ENCODE results near the gene BOD1L1. TPM values are rescaled to one million over a fixed set of nuclear protein-coding genes. Genes with fewer than 3 reads are reported as not detected.
"Not testable (repeated sequence)": the region's sequence is repeated elsewhere in the genome, so short reads cannot be mapped to it uniquely, and the experiment has no call there.

Gene BOD1L1
- total RNA-seq, 4 donors from 2014 or later: 33.7 to 72.2 (median 60.8) TPM

GRCh38 chr4:13567125-13567524 is 60.4 kb downstream of the BOD1L1 start:
- Histone ChIP-seq H3K27ac (no peak overlapping the region), H3K4me3 (no peak overlapping the region), H3K36me3 (peaks cover 0 to 34% (median 17%) of the 10 kb centered on the region in 4 donors), H3K4me1 (no peaks in the 10 kb centered on the region), H3K9me3 (no peaks in the 10 kb centered on the region), H3K27me3 (no peaks in the 10 kb centered on the region)
- intact Hi-C loops (cut with DNase I; ENCODE audit: low total_unique reads): no loop called here
- WGBS, 2 donors (ENCODE audit: low coverage in 1 of 2): 93% methylated on average over 5 of the region's 5 CpGs; no CpG with 5 or more reads in 1 of the 2 donors
- DNase-seq: no peak
- TF ChIP-seq POLR2A (IDR thresholded peaks at IDR 0.05) (no peak), POLR2AphosphoS5 (IDR thresholded peaks at IDR 0.05) (no peak), EP300 (IDR thresholded peaks at IDR 0.05; ENCODE audit: low read depth) (no peak), CTCF (IDR thresholded peaks at IDR 0.05) (no peak)
- in situ Hi-C loops (cut with MboI; ENCODE audit: low pct_ligation_motif_present in 1 of 4, low pct_unique_long_range_greater_than_20kb in 1 of 4, low sequenced_read_pairs in 3 of 4): loop anchor here in 1 of 4 donors (25.0 kb wide), 1 partner anchor 830 kb away; no protein-coding TSS in a partner anchor

GRCh38 chr4:13562876-13563275 is 64.6 kb downstream of the BOD1L1 start:
- H3K9me3 ChIP-seq: no peaks in the 10 kb centered on the region
- H3K27me3 ChIP-seq: no peaks in the 10 kb centered on the region
- DNase-seq: no peak
- H3K4me3 ChIP-seq: no peak overlapping the region
- no peaks in the 10 kb centered on the region for H3K36me3 ChIP-seq
- 86 to 94% methylated on average over 1 of the region's 1 CpG for WGBS, 2 donors (ENCODE audit: low coverage in 1 of 2)
- no peak for TF ChIP-seq CTCF (IDR thresholded peaks at IDR 0.05)
- no peak for TF ChIP-seq POLR2A (IDR thresholded peaks at IDR 0.05)
- TF ChIP-seq EP300 (IDR thresholded peaks at IDR 0.05; ENCODE audit: low read depth): no peak
- no peak for TF ChIP-seq POLR2AphosphoS5 (IDR thresholded peaks at IDR 0.05)
- in situ Hi-C loops (cut with MboI; ENCODE audit: low pct_ligation_motif_present in 1 of 4, low pct_unique_long_range_greater_than_20kb in 1 of 4, low sequenced_read_pairs in 3 of 4): loop anchor here in 1 of 4 donors (25.0 kb wide), 1 partner anchor 826 kb away; no protein-coding TSS in a partner anchor
- no peaks in the 10 kb centered on the region for H3K4me1 ChIP-seq
- intact Hi-C loops (cut with DNase I; ENCODE audit: low total_unique reads): no loop called here
- H3K27ac ChIP-seq: no peak overlapping the region

GRCh38 chr4:13561673-13562072 is 65.9 kb downstream of the BOD1L1 start:
- DNase-seq: no peak
- intact Hi-C loops (cut with DNase I; ENCODE audit: low total_unique reads): no loop called here
- H3K36me3 ChIP-seq: no peaks in the 10 kb centered on the region
- 53 to 66% methylated on average over 4 of the region's 4 CpGs for WGBS, 2 donors (ENCODE audit: low coverage in 1 of 2)
- H3K9me3 ChIP-seq: no peaks in the 10 kb centered on the region
- in situ Hi-C loops (cut with MboI; ENCODE audit: low pct_ligation_motif_present in 1 of 4, low pct_unique_long_range_greater_than_20kb in 1 of 4, low sequenced_read_pairs in 3 of 4): loop anchor here in 1 of 4 donors (25.0 kb wide), 1 partner anchor 824 kb away; no protein-coding TSS in a partner anchor
- TF ChIP-seq POLR2A (IDR thresholded peaks at IDR 0.05): no peak
- TF ChIP-seq POLR2AphosphoS5 (IDR thresholded peaks at IDR 0.05): no peak
- TF ChIP-seq CTCF (IDR thresholded peaks at IDR 0.05): no peak
- TF ChIP-seq EP300 (IDR thresholded peaks at IDR 0.05; ENCODE audit: low read depth): no peak
- no peak overlapping the region for H3K27ac ChIP-seq
- no peaks in the 10 kb centered on the region for H3K27me3 ChIP-seq
- H3K4me3 ChIP-seq: no peak overlapping the region
- no peaks in the 10 kb centered on the region for H3K4me1 ChIP-seq

GRCh38 chr4:13560111-13560510 is 67.4 kb downstream of the BOD1L1 start:
- H3K9me3 ChIP-seq; intact Hi-C loops (cut with DNase I; ENCODE audit: low total_unique reads); H3K4me3 ChIP-seq; H3K27me3 ChIP-seq; DNase-seq; H3K27ac ChIP-seq; H3K4me1 ChIP-seq; H3K36me3 ChIP-seq: not testable (repeated sequence)
- in situ Hi-C loops (cut with MboI; ENCODE audit: low pct_ligation_motif_present in 1 of 4, low pct_unique_long_range_greater_than_20kb in 1 of 4, low sequenced_read_pairs in 3 of 4): loop anchor here in 1 of 4 donors (25.0 kb wide), 1 partner anchor 823 kb away; no protein-coding TSS in a partner anchor
- 37 to 57% methylated on average over 4 to 5 of the region's 5 CpGs for WGBS, 2 donors (ENCODE audit: low coverage in 1 of 2)

GRCh38 chr4:13559413-13559812 is 68.1 kb downstream of the BOD1L1 start:
- intact Hi-C loops (cut with DNase I; ENCODE audit: low total_unique reads) (no loop called here), in situ Hi-C loops (cut with MboI; ENCODE audit: low pct_ligation_motif_present in 1 of 4, low pct_unique_long_range_greater_than_20kb in 1 of 4, low sequenced_read_pairs in 3 of 4) (loop anchor here in 3 of 4 donors (10.0 to 25.0 kb wide), 2 partner anchors 822 to 825 kb away; no protein-coding TSS in a partner anchor)
- H3K27me3 ChIP-seq: peaks cover 3% of the 10 kb centered on the region

More at GRCh38 chr4:13559413-13559812, 68.1 kb downstream of the BOD1L1 start:
- H3K9me3 ChIP-seq: no peaks in the 10 kb centered on the region
- H3K4me3 ChIP-seq: no peak overlapping the region
- no peak for DNase-seq
- TF ChIP-seq POLR2AphosphoS5 (IDR thresholded peaks at IDR 0.05) (no peak), CTCF (IDR thresholded peaks at IDR 0.05) (no peak), EP300 (IDR thresholded peaks at IDR 0.05; ENCODE audit: low read depth) (no peak), POLR2A (IDR thresholded peaks at IDR 0.05) (no peak)
- H3K4me1 ChIP-seq: no peaks in the 10 kb centered on the region
- H3K36me3 ChIP-seq: no peaks in the 10 kb centered on the region
- 45 to 60% methylated on average over 1 to 2 of the region's 2 CpGs for WGBS, 2 donors (ENCODE audit: low coverage in 1 of 2)
- no peak overlapping the region for H3K27ac ChIP-seq

All from transverse colon (tissue), 4 donors.